ENCODE measurements around the gene CALCB.

- TF ChIP-seq CTCF (conservative IDR thresholded peaks at IDR 0.05; ENCODE audit: low read depth, low read length), result no peak
- TF ChIP-seq EZH2 (IDR thresholded peaks at IDR 0.05; ENCODE audit: borderline replicate concordance, low read depth, low read length, poor library complexity, severe bottlenecking), result no peak
These were observed 22.4 kb downstream of the CALCB start for GRCh38 chr11:15095736-15096228.
